K562 (cell line): ENCODE results near the gene CUL3. TPM values are rescaled to one million over a fixed set of nuclear protein-coding genes. Genes with fewer than 3 reads are reported as not detected.

Experiments used
- ATAC-seq: fragments of 200-7000 bp; cut with Tn5 transposase; 3 replicates; pipeline ENCODE4 v1.9.1; 2020; ENCODE audit warnings: moderate library complexity
- BruUV-seq: library from RNA; stranded (reverse); fragments of 400-500 nt; replicated peaks from 2 replicates; lab custom pipeline; 2021; lab: Mats Ljungman, UMichigan
- CTCF ChIA-PET: fragments of 300-600 bp; formaldehyde crosslinking; extraction: SDS; loops from one replicate; lab custom pipeline; 2021; ENCODE audit warnings: low intra/inter-chr PET ratio; lab: Yijun Ruan, JAX
- POLR2A ChIA-PET: fragments of 300-600, 350-650 bp; sonication (Branson Sonifier 250); formaldehyde crosslinking; extraction: SDS; loops from one replicate; lab custom pipeline; 2021; ENCODE audit warnings: antibody characterized with exemption, inconsistent platforms; lab: Yijun Ruan, JAX
- DNase-seq, 4 experiments: peaks; one replicate each; pipeline versions ENCODE4 v3.0.0 to v3.0.0-alpha.2; 2011 to 2018; ENCODE audit warnings: low spot score in 3 of 4, mixed read lengths in 3 of 4; ENCODE audit errors: extremely low read depth in 1 of 4
- FAIRE-seq: peaks from 2 replicates; lab custom pipeline; 2011; peaks lifted over from hg19 to GRCh38; lab: Jason Lieb, UNC
- H2AFZ ChIP-seq: 2 replicates; pipeline ENCODE4 v1.6.0; 2011; ENCODE audit warnings: low read depth, low read length, control low read depth, inconsistent platforms
- H3K27ac ChIP-seq: fragments of 200-600 bp; 3 replicates; pipeline ENCODE4 v1.8.0; 2011; ENCODE audit warnings: low read depth, mild to moderate bottlenecking, control low read depth, inconsistent platforms, low read length, moderate library complexity, mixed read lengths; ENCODE audit errors: extremely low read depth
- H3K27me3 ChIP-seq, 2 experiments: fragments of 300-600 bp in 1 of 2; 2 replicates in 1 of 2; 3 replicates in 1 of 2; pipeline versions ENCODE4 v1.6.0 to v1.8.0; 2011; ENCODE audit warnings: inconsistent platforms in 2 of 2, low read length in 2 of 2, mild to moderate bottlenecking in 1 of 2, mixed read lengths in 1 of 2, moderate library complexity in 1 of 2; ENCODE audit not compliant: control insufficient read depth in 2 of 2, insufficient read depth in 2 of 2
- H3K36me3 ChIP-seq: fragments of 300-600 bp; 3 replicates; pipeline ENCODE4 v1.8.0; 2011; ENCODE audit warnings: mild to moderate bottlenecking, low read length, inconsistent platforms; ENCODE audit not compliant: control insufficient read depth, insufficient read depth
- H3K4me1 ChIP-seq, 2 experiments: fragments of 200-600 bp in 1 of 2; replicated peaks in 1 of 2; 2 replicates in 1 of 2; 3 replicates in 1 of 2; pipeline versions ENCODE4 v1.5.1 to v1.8.0; 2011; ENCODE audit warnings: inconsistent platforms in 2 of 2, low read length in 2 of 2, mild to moderate bottlenecking in 1 of 2, mixed read lengths in 1 of 2, moderate library complexity in 1 of 2; ENCODE audit not compliant: control insufficient read depth in 2 of 2, insufficient read depth in 2 of 2
- H3K4me2 ChIP-seq: 2 replicates; pipeline ENCODE4 v1.6.1; 2011; ENCODE audit warnings: low read length, control low read depth, inconsistent platforms, mixed read lengths; ENCODE audit not compliant: insufficient read depth
- H3K4me3 ChIP-seq: fragments of 200-600 bp; sonication (generic), shearing (Covaris generic); 2 replicates; pipeline ENCODE4 v1.5.1; 2016; ENCODE audit warnings: control low read depth, inconsistent platforms
- H3K79me2 ChIP-seq: fragments of 200-600 bp; 3 replicates; pipeline ENCODE4 v1.8.0; 2011; ENCODE audit warnings: low read length, inconsistent platforms; ENCODE audit not compliant: control insufficient read depth, insufficient read depth
- H3K9ac ChIP-seq, 2 experiments: 2 replicates each; pipeline versions ENCODE4 v1.6.0 to v1.6.1; 2011; ENCODE audit warnings: low read depth in 2 of 2, low read length in 2 of 2, control low read depth in 1 of 2, inconsistent platforms in 1 of 2, mild to moderate bottlenecking in 1 of 2, mixed read lengths in 1 of 2; ENCODE audit not compliant: insufficient read depth in 1 of 2
- H3K9me1 ChIP-seq: one replicate; pipeline ENCODE4 v1.6.0; 2011; ENCODE audit warnings: inconsistent platforms, mild to moderate bottlenecking, low read length, moderate library complexity; ENCODE audit not compliant: control insufficient read depth, insufficient read depth
- H3K9me3 ChIP-seq: replicated peaks from 2 replicates; pipeline ENCODE4 v1.5.1; 2011; ENCODE audit warnings: low read depth, low read length, inconsistent platforms; ENCODE audit not compliant: control insufficient read depth, insufficient read depth
- H4K20me1 ChIP-seq: replicated peaks from 2 replicates; pipeline ENCODE4 v1.6.1; 2011; ENCODE audit warnings: low read length, inconsistent platforms, mixed read lengths; ENCODE audit not compliant: control insufficient read depth, insufficient read depth
- BMI1 ChIP-seq: fragments of 150-350 bp; IDR thresholded peaks from 2 replicates; pipeline ENCODE4 v1.6.1; 2014; ENCODE audit warnings: low read length
- BRF2 ChIP-seq: IDR thresholded peaks from 3 replicates; pipeline ENCODE4 v1.6.1; 2011; ENCODE audit warnings: borderline replicate concordance, mild to moderate bottlenecking; ENCODE audit not compliant: insufficient read length, insufficient read depth
- ETV1 ChIP-seq: fragments of 450-650 bp; conservative IDR thresholded peaks from 2 replicates; pipeline ENCODE4 v1.6.1; 2016; ENCODE audit warnings: missing genetic modification characterization, control low read depth, low read depth, missing compliant biosample characterization
- KLF6 ChIP-seq: fragments of 250-450 bp; sonication (Bioruptor Pico); IDR thresholded peaks from 2 replicates; pipeline ENCODE4 v1.4.0; 2020; ENCODE audit warnings: mild to moderate bottlenecking, moderate library complexity, borderline replicate concordance
- LEF1 ChIP-seq: fragments of 450-650 bp; IDR thresholded peaks from 2 replicates; pipeline ENCODE4 v1.6.1; 2016; ENCODE audit warnings: mild to moderate bottlenecking
- MYNN ChIP-seq, 2 experiments: sonication (generic); formaldehyde crosslinking in 1 of 2; IDR thresholded peaks; 2 replicates each; pipeline versions ENCODE4 v1.5.0 to v1.6.1; 2016 to 2020; ENCODE audit warnings: antibody characterized with exemption in 1 of 2, missing genetic modification reagents in 1 of 2
- WGBS: fragments of 100-300 bp; shearing (Covaris generic); methylation state at CpG from one replicate; pipeline ENCODE4 v1.1.6; 2016; ENCODE audit warnings: low coverage, mixed read lengths; ENCODE audit not compliant: insufficient coverage; ENCODE audit errors: missing lambda C conversion rate; 5-methylcytosine and 5-hydroxymethylcytosine counted together
- in situ Hi-C: fragments of 300-500 bp; cut with MboI; formaldehyde crosslinking; loops from 4 replicates; pipeline ENCODE4 v1.15.0; 2018; ENCODE audit warnings: inconsistent platforms, mixed read lengths
- intact Hi-C: fragments of 100-400 bp; cut with micrococcal nuclease; formaldehyde crosslinking; loops from 2 replicates; pipeline ENCODE4 v1.14.2; 2022
- polyA plus RNA-seq, 8 experiments: library from polyadenylated mRNA; depleted of rRNA in 4 of 8; stranded (reverse) in 5 of 8; unstranded in 3 of 8; fragments of >200 nt; fragmentation: Nextera tagmentation in 2 of 8; fragmentation: Illumina TruSeq in 1 of 8; extraction: Ambion mirVana in 2 of 8; extraction: Trizol in 1 of 8; gene quantifications; 2 replicates each; pipeline versions ENCODE4 v1.2.1 to v1.2.3, GENCODE V29; 2011 to 2014; ENCODE audit warnings: inconsistent platforms in 1 of 8, missing spikeins in 1 of 8
- total RNA-seq, 7 experiments: library from RNA; depleted of rRNA in 6 of 7; stranded (reverse); fragments of >200 nt in 6 of 7; fragmentation: Illumina TruSeq in 2 of 7; extraction: Trizol in 2 of 7; gene quantifications; 2 replicates each; pipeline versions ENCODE4 v1.2.1 to v1.2.3, GENCODE V29; 2011 to 2021; ENCODE audit warnings: low replicate concordance in 1 of 7

CUL3 gene
- total and polyA plus RNA-seq, 9 of the 15 experiments (the other 6 are each of a cell fraction or from before 2014, with no cell fraction given): 31.5 to 71.9 (median 56.4) TPM

GRCh38 chr2:224520064-224520463 lies 65.1 kb downstream of the CUL3 start:
- no peak overlapping the region for H3K4me3 ChIP-seq
- H2AFZ ChIP-seq: no peak overlapping the region
- FAIRE-seq: no peak
- ChIA-PET CTCF (no interaction called here), POLR2A (no interaction called here)
- H3K36me3 ChIP-seq: peaks cover 7% of the 10 kb centered on the region; the same call in 1 of the 3 replicates
- BruUV-seq: no TSS peak
- H3K27me3 ChIP-seq: no peaks in the 10 kb centered on the region
- intact Hi-C loops: no loop called here
- H3K4me2 ChIP-seq: no peak overlapping the region
- H3K9me1 ChIP-seq: no peaks in the 10 kb centered on the region
- H4K20me1 ChIP-seq: no peaks in the 10 kb centered on the region; the same call in 1 of the 2 replicates
- peak; percentile 36; the same call in 2 of the 3 replicates for ATAC-seq
- peaks cover 0 to 3% of the 10 kb centered on the region in 2 experiments; a peak in 2 of 5 replicates for H3K4me1 ChIP-seq
- no peak for TF ChIP-seq BMI1
- TF ChIP-seq KLF6: no peak
- no peak for TF ChIP-seq MYNN (IDR thresholded peaks at IDR 0.05)
- TF ChIP-seq MYNN (CRISPR knock-in tag; IDR thresholded peaks at IDR 0.05): no peak
- no peak for TF ChIP-seq ETV1 (tag)
- TF ChIP-seq BRF2: no peak
- TF ChIP-seq LEF1: no peak
- no peaks in the 10 kb centered on the region for H3K9me3 ChIP-seq
- no peak overlapping the region for H3K9ac ChIP-seq
- no peak for DNase-seq
- H3K79me2 ChIP-seq: peaks cover 81% of the 10 kb centered on the region
- in situ Hi-C loops: no loop called here
- 47% methylated on average over 1 of the region's 1 CpG for WGBS
- no peak overlapping the region for H3K27ac ChIP-seq
